Neural cell (in vitro differentiated cells): Measurements from ENCODE around the gene KCNH6. TPM values are rescaled to one million over a fixed set of nuclear protein-coding genes. Genes with fewer than 3 reads are reported as not detected.

Source experiments
- H2AFZ ChIP-seq: fragments of 200-600, 300-800 bp; sonication (generic), shearing (Covaris generic); 2 replicates; pipeline ENCODE4 v1.6.0; 2014; ENCODE audit warnings: low read depth, mild to moderate bottlenecking, antibody characterized with exemption, low read length, moderate library complexity
- H3F3A ChIP-seq: fragments of 200-600 bp; shearing (Covaris generic); 2 replicates; pipeline ENCODE4 v1.6.1; 2016; ENCODE audit warnings: mild to moderate bottlenecking, moderate library complexity, mixed read lengths, antibody characterized with exemption, low read length; ENCODE audit not compliant: insufficient read depth, poor library complexity, severe bottlenecking
- H3K27ac ChIP-seq: fragments of 200-600, 300-800 bp; sonication (generic), shearing (Covaris generic); 2 replicates; pipeline ENCODE4 v1.5.1; 2014; ENCODE audit warnings: mild to moderate bottlenecking, low read length, moderate library complexity
- H3K27me3 ChIP-seq: fragments of 300-800, 200-600 bp; sonication (generic), shearing (Covaris generic); 2 replicates; pipeline ENCODE4 v1.6.0; 2014; ENCODE audit warnings: mild to moderate bottlenecking, low read depth, low read length, moderate library complexity; ENCODE audit not compliant: insufficient read depth
- H3K36me3 ChIP-seq: fragments of 300-800, 200-600 bp; sonication (generic), shearing (Covaris generic); 2 replicates; pipeline ENCODE4 v1.5.1; 2014; ENCODE audit warnings: mild to moderate bottlenecking, antibody characterized with exemption, low read length, moderate library complexity; ENCODE audit not compliant: insufficient read depth
- H3K4me2 ChIP-seq: fragments of 300-800, 200-600 bp; sonication (generic), shearing (Covaris generic); 2 replicates; pipeline ENCODE4 v1.6.0; 2014; ENCODE audit warnings: mild to moderate bottlenecking, low read length
- H3K4me3 ChIP-seq: fragments of 300-800, 200-600 bp; sonication (generic), shearing (Covaris generic); 2 replicates; pipeline ENCODE4 v1.5.1; 2014; ENCODE audit warnings: mild to moderate bottlenecking, low read length, moderate library complexity
- H3K79me2 ChIP-seq: fragments of 200-600 bp; shearing (Covaris generic); replicated peaks from 2 replicates; pipeline ENCODE4 v1.6.0; 2014; ENCODE audit warnings: mild to moderate bottlenecking, low read length, moderate library complexity; ENCODE audit not compliant: insufficient read depth
- H3K9ac ChIP-seq: fragments of 300-800, 200-600 bp; sonication (generic), shearing (Covaris generic); 2 replicates; pipeline ENCODE4 v1.6.1; 2016; ENCODE audit warnings: mild to moderate bottlenecking, low read length, mixed read lengths
- H3K9me2 ChIP-seq: fragments of 200-600 bp; shearing (Covaris generic); 2 replicates; pipeline ENCODE4 v1.6.1; 2016; ENCODE audit warnings: mild to moderate bottlenecking, low read length, mixed read lengths; ENCODE audit not compliant: insufficient read depth
- H3K9me3 ChIP-seq: fragments of 200-600, 300-800 bp; sonication (generic), shearing (Covaris generic); 2 replicates; pipeline ENCODE4 v1.6.1; 2016; ENCODE audit warnings: mild to moderate bottlenecking, mixed run types, low read length, moderate library complexity, mixed read lengths
- H4K20me1 ChIP-seq: fragments of 200-600 bp; shearing (Covaris generic); 2 replicates; pipeline ENCODE4 v1.6.1; 2016; ENCODE audit warnings: mild to moderate bottlenecking, mixed run types; ENCODE audit not compliant: insufficient read depth
- CTCF ChIP-seq: fragments of 450-650 bp; IDR thresholded peaks from 2 replicates; pipeline ENCODE4 v1.5.1; 2014; ENCODE audit warnings: antibody characterized with exemption, mild to moderate bottlenecking, moderate library complexity; ENCODE audit not compliant: poor library complexity, severe bottlenecking
- EP300 ChIP-seq: fragments of 450-650 bp; conservative IDR thresholded peaks from 2 replicates; pipeline ENCODE4 v1.6.1; 2014; ENCODE audit warnings: antibody characterized with exemption, mild to moderate bottlenecking, moderate library complexity; ENCODE audit not compliant: poor library complexity, severe bottlenecking
- EZH2 ChIP-seq: fragments of 200-600, 300-800 bp; shearing (Covaris generic), sonication (generic); IDR thresholded peaks from 2 replicates; pipeline ENCODE4 v1.6.1; 2014; ENCODE audit warnings: antibody characterized with exemption, low read length, borderline replicate concordance, mild to moderate bottlenecking; ENCODE audit not compliant: insufficient read depth, poor library complexity, severe bottlenecking
- MXI1 ChIP-seq: fragments of 450-650 bp; conservative IDR thresholded peaks from 2 replicates; pipeline ENCODE4 v1.6.1; 2014; ENCODE audit warnings: antibody characterized with exemption, mild to moderate bottlenecking; ENCODE audit not compliant: poor library complexity, severe bottlenecking
- POLR2AphosphoS5 ChIP-seq: IDR thresholded peaks from 2 replicates; pipeline ENCODE4 v1.6.1; 2012
- RAD21 ChIP-seq: fragments of 450-650 bp; conservative IDR thresholded peaks from 2 replicates; pipeline ENCODE4 v1.6.1; 2014; ENCODE audit warnings: antibody characterized with exemption, mild to moderate bottlenecking, moderate library complexity
- REST ChIP-seq: IDR thresholded peaks from 2 replicates; pipeline ENCODE4 v1.6.1; 2012; ENCODE audit warnings: borderline replicate concordance
- SMC3 ChIP-seq: fragments of 450-650 bp; conservative IDR thresholded peaks from 2 replicates; pipeline ENCODE4 v1.6.1; 2014; ENCODE audit warnings: antibody characterized with exemption, mild to moderate bottlenecking, moderate library complexity; ENCODE audit not compliant: poor library complexity
- TAF1 ChIP-seq: IDR thresholded peaks from 2 replicates; pipeline ENCODE4 v1.6.1; 2012; ENCODE audit warnings: low read depth
- polyA plus RNA-seq: library from polyadenylated mRNA; depleted of rRNA; stranded (reverse); fragments of >200 nt; gene quantifications from 2 replicates; pipeline ENCODE4 v1.2.3, GENCODE V29; 2014

The KCNH6 gene
- polyA plus RNA-seq, 1 donor from 2014 or later = not detected

- H2AFZ ChIP-seq = no peak overlapping the region
- no peak for TF ChIP-seq EZH2
These were observed 27.0 kb upstream of the KCNH6 start for GRCh38 chr17:63496177-63496576.

GRCh38 chr17:63496663-63497400 is 26.3 kb upstream of the KCNH6 start:
- no peak for TF ChIP-seq RAD21
- TF ChIP-seq MXI1 = no peak
- TF ChIP-seq CTCF = no peak
- TF ChIP-seq POLR2AphosphoS5 = no peak
- TF ChIP-seq EZH2 = no peak
- no peak for TF ChIP-seq SMC3
- no peak for TF ChIP-seq EP300
- no peak for TF ChIP-seq TAF1
- no peak for TF ChIP-seq REST
- Histone ChIP-seq H3K79me2 (no peaks in the 10 kb centered on the region), H3K4me3 (no peak overlapping the region), H3K9me3 (no peaks in the 10 kb centered on the region), H3K27me3 (peaks cover 3% of the 10 kb centered on the region), H3K9ac (no peak overlapping the region), H3K9me2 (no peaks in the 10 kb centered on the region), H3K36me3 (no peaks in the 10 kb centered on the region), H3K27ac (no peak overlapping the region), H2AFZ (no peak overlapping the region), H3K4me2 (no peak overlapping the region), H3F3A (no peaks in the 10 kb centered on the region), H4K20me1 (no peaks in the 10 kb centered on the region)

More at GRCh38 chr17:63496177-63496576, 27.0 kb upstream of the KCNH6 start:
- no peaks in the 10 kb centered on the region for H3K9me2 ChIP-seq
- H3K27ac ChIP-seq = no peak overlapping the region
- no peaks in the 10 kb centered on the region for H3K36me3 ChIP-seq
- H3K9me3 ChIP-seq = no peaks in the 10 kb centered on the region
- H3F3A ChIP-seq = no peaks in the 10 kb centered on the region
- H3K4me3 ChIP-seq = no peak overlapping the region
- no peaks in the 10 kb centered on the region for H3K79me2 ChIP-seq
- H3K27me3 ChIP-seq = peaks cover 3% of the 10 kb centered on the region
- H3K4me2 ChIP-seq = no peak overlapping the region
- H3K9ac ChIP-seq = no peak overlapping the region
- H4K20me1 ChIP-seq = no peaks in the 10 kb centered on the region
